A204.1 (cell line): ENCODE data around the gene CD44.

Experiments used
- FAIRE-seq: peaks from 2 replicates; lab custom pipeline; 2012; peaks lifted over from hg19 to GRCh38; lab: Jason Lieb, UNC

Gene CD44

DNA sequence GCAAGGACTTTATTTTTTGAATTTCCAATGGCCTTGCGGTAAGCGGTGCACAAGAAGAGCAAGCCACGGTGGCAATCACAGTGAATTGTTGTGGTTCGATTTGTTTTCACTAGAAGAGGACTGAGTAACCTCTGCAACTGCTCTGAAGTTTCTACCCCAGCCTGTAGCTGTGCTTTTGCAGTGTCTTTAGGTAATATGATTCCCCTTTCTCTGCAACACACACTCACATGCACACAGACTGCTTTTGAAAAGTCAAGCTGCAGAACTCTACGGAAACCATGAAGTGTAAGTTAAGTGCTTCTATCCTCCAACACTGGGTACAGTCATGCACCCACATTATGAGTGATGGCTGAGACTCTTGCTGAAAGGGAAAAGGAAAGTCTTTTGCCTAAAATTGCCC is 38.4 kb downstream of the CD44 start:
- FAIRE-seq, result no peak

DNA sequence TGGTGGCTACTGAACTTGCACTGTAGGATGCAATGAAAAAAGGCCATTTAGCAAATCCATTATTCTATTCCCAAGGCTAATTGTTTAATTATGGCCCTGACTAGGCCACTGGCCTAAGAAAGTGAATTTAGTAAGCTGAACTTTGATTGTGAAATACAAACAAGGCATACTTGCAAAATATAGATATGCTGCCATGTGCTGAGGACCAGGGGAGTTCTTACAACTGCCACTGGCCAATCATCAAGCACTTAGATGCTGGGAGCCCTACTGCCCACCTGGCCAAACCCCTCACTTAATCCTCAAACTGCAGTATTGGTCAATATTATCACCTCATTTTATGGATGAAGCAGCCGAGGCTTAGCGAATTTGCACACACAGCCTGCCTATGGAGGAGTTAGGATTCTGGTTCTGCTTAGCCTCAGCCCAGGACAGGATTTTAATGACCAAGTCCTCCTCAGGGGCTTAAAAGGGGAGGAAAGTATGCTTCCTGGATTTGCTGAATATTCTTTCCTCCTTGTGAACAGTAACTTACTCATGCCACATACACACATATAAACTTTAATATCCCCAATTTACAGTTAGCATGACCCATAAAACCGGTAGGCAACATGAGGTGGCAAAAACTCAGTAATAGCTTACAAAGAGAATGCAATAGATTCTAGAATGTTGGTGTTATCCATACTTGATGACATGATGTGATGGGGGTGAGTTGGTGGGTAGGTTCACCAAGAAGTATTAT is 39.3 kb downstream of the CD44 start:
- no peak for FAIRE-seq

DNA sequence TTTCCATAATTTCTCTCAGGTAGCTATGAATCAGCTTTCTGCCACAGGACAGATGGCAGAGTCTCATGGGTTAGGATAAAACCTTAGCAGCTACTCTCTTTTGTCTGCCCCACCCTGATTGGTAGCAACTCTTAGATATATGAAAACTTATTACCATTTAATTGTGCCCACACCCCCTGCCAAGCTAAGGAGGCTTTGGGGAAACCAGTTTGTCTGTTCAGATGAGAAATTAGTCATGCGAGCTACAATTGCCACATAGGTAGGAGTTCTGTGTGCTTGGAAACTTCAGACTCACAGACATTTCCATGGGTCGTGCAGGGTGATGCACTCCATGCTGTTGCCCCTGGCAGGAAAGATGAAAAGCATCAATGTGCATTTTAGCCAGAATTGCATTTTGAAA is 39.9 kb downstream of the CD44 start:
- FAIRE-seq, result no peak

DNA sequence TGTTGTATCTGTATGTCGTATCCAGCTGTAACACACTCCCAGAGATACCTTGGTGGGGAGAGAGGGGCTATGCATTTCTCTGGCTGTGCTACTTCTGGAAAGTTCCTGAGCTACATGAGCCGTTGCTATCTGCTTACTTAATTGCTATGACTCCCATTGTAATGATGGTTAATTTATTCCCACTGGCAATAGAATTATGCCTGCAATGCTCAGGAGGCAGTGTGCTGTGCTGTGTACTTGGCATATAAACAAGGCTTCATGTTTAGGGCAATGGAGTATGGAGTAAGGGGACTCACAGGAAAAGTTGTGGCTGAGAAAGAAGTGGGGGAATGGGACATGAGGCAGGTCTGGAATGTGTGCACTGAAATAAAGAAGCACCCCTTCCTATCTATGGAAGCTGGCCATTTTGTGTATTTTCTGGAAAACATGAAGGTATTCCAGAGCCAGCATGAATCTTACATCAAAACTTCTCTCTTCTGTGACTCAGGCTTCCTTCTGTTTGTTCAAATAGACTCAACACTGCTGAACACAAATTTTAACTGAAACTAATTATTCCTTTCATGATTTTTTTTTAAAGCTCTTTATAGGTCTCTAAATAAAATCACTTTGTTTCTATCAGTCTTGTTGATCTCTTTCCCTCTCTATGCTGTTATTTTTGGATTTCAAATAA is 40.6 kb downstream of the CD44 start:
- no peak for FAIRE-seq

DNA sequence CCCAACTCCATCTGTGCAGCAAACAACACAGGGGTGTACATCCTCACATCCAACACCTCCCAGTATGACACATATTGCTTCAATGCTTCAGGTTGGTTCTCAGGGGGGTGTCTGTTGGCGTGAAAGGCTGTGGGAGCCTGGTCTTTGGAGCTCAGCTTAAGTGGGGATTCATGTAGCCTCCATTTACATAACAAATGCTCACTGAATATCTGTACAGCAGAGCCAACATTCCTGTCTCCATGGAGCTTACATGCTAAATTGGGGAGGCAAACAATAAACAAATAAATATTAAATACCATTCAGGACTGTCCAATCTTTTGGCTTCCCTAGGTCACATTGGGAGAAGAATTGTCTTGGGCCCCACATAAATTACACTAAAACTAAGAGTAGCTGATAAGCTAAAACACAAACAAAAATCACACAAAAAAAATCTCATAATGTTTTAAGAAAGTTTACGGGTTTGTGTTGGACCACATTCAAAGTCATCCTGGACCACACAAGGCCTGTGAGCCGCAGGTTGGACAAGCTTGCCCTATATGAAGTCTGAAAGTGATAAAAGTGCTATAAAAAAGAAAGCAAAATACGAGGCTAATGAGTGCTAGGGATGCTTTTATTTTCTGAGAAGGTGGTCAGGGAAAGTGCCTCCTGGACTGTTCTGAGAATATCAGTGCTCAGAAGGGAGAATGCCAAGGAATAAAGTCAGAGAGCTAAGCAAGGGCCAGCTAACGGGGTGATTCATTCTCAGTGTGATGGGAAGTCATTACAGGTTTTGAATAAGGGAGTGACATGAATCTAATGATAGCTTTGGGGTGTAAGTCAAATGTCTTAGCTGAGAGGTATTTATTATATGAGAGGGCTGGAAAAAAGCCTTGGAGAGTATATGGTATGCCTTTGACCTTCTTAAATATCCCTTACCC is 41.6 kb downstream of the CD44 start:
- FAIRE-seq, result no peak

DNA sequence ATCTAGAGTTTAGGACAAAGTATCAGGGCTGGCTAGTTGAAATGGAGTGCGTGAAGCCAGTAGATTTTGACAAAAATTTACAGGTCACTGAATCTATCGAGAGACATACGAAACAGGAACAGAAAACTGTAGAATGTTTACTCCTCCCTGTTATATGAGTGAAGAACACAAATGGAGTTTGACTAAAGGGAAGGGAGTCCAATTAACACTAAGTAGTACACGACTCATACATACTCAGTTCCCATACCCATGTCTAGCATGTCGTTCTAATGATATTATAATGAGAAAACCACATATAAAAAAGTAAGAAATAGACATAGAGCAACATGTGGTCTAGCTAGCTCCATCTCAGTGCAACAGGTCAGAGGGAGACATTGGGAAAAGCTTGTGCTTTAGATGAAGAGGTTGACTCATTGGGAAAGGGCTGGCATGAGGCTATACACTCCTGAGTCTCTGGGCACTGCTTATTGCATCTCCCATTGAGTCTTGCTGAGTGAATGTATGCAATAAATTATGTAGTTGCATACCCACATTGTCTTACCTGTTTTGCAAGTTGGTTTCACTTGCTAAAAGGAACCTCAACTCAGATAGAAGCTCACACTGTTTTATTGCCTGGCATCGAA is 43.5 kb downstream of the CD44 start:
- FAIRE-seq, result no peak

DNA sequence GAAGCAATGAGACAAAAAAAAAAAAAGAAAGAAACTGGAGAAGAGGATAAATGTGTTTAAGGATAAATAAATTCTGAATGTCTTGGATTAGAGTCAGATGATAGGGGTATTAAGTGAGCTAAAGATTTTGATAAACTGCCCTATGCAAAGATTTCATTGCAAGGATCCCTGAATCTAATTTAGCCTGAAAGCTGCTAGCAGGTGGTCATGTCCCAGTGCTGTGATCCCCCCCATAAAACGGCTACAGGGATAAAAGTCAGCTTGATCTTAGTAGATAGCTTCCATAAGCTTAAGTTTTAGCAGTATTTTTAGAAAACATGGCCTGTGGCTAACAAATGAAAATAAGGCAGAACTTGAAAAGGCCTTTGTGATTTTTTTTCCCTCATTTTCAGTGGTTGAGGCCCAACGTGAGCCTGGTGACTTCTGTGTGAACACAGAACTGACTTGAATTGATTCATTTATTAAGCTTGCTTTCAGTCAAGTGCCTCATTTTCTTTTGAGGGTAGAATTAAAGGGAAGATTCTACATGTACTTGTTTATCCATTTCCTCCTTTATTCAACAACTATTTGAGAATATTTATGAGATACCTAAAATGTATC is 44.5 kb downstream of the CD44 start:
- FAIRE-seq, result no peak

DNA sequence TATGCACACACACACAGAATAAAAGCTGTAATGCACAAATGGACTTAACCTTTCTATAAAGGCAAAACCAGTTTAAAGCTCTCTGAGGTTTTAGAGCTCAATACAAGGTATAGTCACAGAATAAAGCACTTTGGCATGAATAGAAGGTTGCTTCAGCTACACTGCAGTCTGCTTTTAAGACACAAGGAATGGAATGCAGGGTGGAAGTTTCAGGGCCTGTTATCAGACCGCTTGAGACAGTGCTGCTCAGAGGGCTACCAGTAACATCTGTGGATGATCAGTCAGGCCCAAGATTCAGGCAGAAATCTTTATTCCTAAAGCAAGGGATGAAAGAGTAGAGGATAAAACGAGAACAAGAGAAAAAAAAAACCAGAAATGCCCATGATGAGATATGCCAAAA is 46.7 kb downstream of the CD44 start:
- no peak for FAIRE-seq

DNA sequence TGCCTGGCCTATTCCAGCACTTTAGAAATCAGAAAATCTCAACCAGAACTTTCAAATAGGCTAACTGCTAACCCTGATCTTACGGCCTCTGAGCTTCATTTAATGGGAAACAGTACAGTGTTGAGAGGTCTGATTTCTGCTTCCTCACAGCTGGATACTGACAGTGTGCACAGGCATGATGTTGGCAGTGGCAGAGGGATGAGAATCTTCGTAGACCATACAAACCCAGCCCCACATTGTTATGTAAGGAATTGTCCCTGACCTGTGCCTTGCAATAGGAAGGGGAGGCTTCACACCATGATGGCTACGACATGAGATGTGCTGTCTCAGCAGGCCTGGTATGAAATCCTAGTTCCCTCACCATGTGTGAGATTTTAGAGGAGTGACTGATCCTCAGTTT is 49.0 kb downstream of the CD44 start:
- FAIRE-seq, result no peak

DNA sequence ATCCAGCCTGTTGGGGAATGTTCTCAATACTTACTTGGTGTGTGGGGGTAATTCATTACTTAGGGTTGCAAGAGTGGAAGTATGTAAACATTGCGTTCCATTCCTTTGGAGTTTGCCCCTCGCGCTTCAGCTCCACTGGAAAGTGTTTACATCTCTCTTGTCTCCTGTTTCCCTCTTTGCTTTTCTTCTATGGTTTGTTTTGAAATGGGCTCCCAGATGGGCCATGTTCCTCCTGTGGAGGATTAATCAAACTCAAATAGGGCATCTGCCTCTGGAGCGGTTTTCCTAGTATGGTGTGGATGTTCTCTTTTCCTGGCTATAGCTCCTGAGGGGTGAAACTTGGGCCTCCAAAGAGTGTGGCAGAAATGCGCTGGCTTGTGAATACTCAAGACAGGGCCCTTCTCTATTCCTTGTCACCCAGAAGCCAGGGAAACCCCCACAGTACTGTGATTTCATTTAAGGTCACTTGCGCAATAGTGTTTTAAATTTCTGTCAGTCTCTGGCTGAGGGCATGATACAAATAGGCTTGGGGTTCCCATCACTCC is 51.9 kb downstream of the CD44 start:
- no peak for FAIRE-seq

DNA sequence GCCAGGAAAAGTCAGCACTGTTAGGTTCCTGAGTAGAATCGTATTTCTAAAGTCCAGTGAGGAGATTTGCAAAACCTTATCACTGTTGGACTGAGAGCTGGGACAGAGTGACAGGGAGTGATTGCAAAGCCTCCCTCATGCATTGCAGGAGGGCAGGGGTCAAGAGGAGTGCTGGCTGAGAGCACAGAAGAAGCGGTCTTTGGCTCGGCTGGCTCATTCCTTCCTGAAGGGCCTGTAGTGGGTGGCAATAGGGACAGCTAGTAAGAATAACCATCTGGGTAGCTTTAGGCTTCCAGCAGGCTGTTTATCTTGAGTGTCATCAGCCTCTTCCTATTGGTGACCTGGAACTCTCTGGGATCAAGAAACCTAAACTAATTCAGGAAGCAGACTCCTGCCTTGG is 53.4 kb downstream of the CD44 start:
- no peak for FAIRE-seq

DNA sequence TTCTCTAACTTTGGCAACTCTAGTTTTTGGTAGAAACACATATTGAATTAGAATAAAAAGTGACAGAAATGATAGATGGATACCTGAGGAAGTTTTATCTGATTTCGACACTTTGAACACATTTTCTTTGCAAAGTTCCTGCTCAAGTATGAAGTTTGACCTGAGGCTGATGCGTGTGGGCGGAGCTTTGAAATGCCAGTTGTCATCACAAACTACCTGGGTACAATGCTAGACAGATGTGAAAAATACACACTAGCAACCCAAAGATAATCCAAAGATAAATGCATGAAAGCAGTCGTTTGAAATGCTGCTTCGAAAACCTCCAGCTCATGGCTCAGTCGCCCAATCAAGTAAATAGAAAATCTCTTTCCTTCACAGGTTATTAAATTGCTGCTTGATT is 54.8 kb downstream of the CD44 start:
- FAIRE-seq, result no peak

DNA sequence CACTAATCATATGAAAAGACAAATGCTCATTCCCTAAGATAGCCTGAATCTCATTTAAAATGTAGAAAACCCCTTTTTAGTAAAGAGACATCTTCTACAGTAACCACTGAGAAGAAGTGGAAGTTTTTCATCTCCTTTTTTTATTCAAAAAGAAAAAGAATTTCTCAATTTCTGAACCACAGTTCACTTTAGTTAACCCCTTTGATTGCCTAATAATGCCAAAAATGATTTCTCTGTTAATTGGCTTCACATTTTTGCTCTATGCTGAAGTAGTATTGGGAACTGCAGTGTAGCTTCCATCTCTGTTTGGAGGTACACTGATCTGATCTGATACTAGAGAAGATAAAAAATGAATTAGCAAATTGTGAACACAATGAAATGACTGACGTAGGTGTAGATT is 58.3 kb downstream of the CD44 start:
- FAIRE-seq, result no peak

DNA sequence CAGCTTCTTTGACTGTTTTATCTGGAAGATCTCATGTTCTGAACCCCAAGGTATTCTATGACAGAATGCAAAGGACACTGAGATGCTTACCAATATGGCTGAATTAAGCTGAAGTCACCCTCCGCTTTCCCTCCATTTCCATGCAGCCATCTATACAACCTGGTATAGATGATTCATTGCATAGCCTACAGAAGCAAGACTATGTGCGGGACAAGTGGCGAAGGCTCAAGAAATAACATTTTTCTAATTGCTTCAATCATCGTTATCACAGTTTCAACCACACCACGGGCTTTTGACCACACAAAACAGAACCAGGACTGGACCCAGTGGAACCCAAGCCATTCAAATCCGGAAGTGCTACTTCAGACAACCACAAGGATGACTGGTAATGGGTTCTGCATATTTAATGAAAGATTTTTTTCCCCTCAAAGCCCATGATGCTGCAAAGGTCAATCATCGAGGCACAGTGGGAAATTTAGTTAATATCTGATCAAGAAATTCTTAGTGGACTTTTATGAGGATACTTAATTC is 61.9 kb downstream of the CD44 start:
- FAIRE-seq, result no peak

DNA sequence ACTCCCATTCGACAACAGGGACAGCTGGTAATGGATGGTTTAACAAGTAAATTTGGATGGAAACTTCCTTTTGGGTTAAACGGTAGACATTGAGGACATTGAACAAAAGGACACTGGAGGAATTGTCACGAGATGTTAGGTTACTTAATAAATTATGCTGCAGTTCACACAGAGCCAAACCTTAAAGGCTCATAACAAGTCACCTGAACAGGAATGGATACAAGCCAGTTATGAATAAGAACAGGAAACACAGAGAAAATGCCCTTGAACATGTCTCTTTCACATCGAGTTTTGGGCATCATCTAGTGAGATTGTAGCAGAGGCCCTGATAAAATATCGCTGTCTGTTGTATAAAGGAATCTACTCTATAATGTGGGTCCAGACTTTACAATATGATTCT is 65.6 kb downstream of the CD44 start:
- no peak for FAIRE-seq

DNA sequence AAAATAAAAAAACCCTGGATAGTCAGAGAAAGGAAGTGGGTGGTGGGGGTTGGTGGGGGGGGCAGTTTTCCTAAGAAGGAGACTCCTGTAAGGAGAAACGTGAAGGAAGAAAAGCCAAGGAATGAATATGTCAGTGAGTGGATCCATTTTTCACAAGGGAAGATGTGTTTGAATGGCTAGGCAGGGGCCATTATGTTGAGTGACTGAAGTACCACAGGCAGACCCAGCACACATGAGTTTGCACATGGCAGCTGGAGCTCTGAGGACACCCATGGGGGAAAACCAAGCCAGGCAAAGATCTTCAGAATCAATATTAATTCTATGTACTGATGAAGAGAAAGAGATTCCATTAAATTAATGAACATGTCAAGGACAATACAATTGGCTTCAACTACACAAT is 67.6 kb downstream of the CD44 start:
- no peak for FAIRE-seq

DNA sequence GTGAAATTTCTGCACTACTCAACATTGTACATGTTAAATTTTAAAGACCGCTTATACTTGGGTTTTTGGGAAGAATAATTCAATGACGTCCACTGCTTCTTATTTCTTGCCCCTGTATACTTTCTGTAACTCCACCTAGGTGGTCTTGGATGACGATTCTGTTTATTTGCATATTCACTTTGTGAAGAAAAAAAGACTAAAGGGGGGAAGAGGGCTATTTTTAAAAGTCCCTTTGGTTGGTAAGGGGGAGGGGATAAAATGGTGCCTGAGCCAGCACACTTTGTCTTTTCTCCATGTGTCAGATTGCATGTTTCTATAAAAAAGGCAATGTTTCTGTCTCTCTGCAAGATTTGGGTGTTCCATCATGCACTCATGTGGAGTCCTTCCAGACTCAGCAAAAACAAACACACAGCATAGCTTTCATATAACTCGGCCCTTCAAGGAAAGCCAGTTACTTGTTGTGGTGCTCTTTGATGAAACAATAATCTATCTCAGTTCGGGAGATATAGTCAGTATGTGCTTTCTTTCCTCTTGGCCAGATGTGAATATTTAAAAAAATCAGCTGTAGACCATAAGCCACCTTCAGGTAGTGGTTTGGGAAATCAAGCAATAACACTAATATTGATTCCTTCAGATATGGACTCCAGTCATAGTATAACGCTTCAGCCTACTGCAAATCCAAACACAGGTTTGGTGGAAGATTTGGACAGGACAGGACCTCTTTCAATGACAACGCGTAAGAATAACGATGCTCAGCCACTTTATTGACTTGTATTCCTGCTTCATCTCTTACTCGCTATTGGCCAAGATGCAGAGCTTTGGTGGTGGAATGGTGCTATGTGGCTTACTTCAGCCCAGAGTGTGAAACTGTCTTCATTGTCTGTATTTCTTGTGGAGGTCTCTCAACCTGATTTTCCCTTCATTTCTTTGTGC is 68.8 kb downstream of the CD44 start:
- no peak for FAIRE-seq

DNA sequence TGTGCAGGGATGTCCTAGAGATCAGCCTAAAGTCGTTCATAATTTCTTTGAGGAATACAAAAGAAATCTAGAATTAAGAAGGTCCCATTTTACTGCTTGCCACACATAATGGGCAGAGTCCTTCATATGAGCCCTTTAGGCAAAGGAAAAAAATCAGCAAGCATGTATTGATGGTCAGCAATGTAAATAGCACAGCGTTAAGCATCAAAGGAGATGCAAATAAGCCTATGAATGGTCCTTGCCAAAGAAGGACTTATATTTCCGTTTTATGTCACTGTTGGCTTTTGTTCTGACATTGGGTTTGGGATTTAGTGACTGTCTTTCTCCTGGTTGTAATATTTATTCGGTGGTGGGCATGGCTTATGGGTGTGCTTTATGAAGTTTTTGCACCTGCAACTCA is 69.8 kb downstream of the CD44 start:
- no peak for FAIRE-seq

DNA sequence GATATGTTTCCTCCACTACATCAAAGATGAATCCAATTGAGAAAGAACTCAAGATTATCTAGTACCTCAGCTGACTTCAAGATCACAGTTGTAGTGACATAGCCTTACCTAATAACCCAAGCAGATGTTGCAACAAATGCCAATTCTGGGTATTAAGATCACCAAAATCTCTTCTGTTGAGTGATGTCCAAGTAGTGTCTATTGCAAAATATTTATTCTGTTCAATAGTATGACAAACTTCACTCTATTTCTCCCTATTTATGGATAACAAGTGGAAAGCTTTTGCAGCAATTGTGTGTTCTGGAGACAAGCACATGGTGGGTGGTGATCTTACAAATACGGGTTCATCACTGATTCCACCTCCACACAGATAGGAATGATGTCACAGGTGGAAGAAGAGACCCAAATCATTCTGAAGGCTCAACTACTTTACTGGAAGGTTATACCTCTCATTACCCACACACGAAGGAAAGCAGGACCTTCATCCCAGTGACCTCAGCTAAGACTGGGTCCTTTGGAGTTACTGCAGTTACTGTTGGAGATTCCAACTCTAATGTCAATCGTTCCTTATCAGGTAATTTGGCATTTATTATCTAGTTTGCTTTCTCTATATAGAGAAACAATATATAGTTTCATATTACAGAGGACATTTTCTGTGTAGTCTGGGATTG is 72.0 kb downstream of the CD44 start:
- FAIRE-seq, result no peak

DNA sequence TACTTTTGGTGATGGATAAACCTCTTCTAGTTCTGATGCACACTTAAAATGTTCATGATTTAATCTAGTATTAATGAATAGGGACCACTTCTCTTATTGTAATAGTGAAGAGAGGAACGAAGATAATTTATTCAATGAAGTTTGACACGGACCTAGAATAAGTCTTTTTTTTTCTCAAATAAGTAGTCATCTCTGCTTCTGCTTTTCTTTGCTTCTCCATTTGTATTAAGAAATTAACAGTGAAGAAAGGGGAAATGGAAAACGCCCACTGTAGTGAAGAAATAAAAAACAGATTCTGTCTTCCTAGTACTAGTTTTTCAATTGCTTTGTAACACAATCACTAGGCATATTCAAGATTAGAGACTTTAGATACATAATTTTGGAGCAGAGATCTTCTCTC is 73.0 kb downstream of the CD44 start:
- no peak for FAIRE-seq
